AG04450 (cell line): ENCODE measurements around the gene CDC7. TPM values are rescaled to one million over a fixed set of nuclear protein-coding genes. Genes with fewer than 3 reads are reported as not detected.

ENCODE experiments used
- CTCF ChIA-PET: fragments of 300-600, 350-600 bp; formaldehyde crosslinking; extraction: SDS; loops from one replicate; lab custom pipeline; 2022; ENCODE audit warnings: antibody characterized with exemption, inconsistent platforms; lab: Charles Lee
- POLR2A ChIA-PET: fragments of 350-600 bp; formaldehyde crosslinking; extraction: SDS; loops from one replicate; lab custom pipeline; 2021; ENCODE audit warnings: antibody characterized with exemption, inconsistent platforms; lab: Yijun Ruan, JAX
- DNase-seq: peaks from one replicate; pipeline ENCODE4 v3.0.0-alpha.2; 2011; ENCODE audit warnings: low read depth, low spot score
- H3K27ac ChIP-seq: one replicate; pipeline ENCODE4 v1.5.1; 2012; ENCODE audit warnings: low read depth, low read length, control low read depth
- H3K27me3 ChIP-seq: one replicate; pipeline ENCODE4 v1.6.0; 2012; ENCODE audit warnings: low read length; ENCODE audit not compliant: control insufficient read depth, insufficient read depth
- H3K4me3 ChIP-seq: 2 replicates; pipeline ENCODE4 v1.5.1; 2011; ENCODE audit warnings: mild to moderate bottlenecking, low read depth, low read length, control low read depth
- H3K9me3 ChIP-seq: 2 replicates; pipeline ENCODE4 v1.5.1; 2012; ENCODE audit warnings: low read length; ENCODE audit not compliant: control insufficient read depth, insufficient read depth
- CTCF ChIP-seq: IDR thresholded peaks from 2 replicates; pipeline ENCODE4 v1.5.1; 2011; ENCODE audit warnings: low read depth, low read length, control low read depth, inconsistent platforms
- polyA plus RNA-seq: library from polyadenylated mRNA; depleted of rRNA; stranded (reverse); fragments of >200 nt; gene quantifications from 2 replicates; pipeline ENCODE4 v1.2.3, GENCODE V29; 2011

CDC7 gene
- polyA plus RNA-seq, 1 experiment = 4.6 TPM

GRCh38 chr1:91502672-91503184 lies 2.1 kb downstream of the CDC7 start:
- Histone ChIP-seq H3K27me3 (no peaks in the 10 kb centered on the region), H3K9me3 (no peaks in the 10 kb centered on the region), H3K4me3 (peak overlapping the region; percentile 5; the same call in 1 of the 2 replicates), H3K27ac (no peak overlapping the region)
- TF ChIP-seq CTCF = peak; percentile 46
- DNase-seq = no peak
- ChIA-PET POLR2A (no interaction called here), CTCF (interaction anchor here (1.0 to 5.2 kb wide), 7 partner anchors 11 to 788 kb away, joined by 3 to 56 read pairs (median 9); no protein-coding TSS in a partner anchor)

GRCh38 chr1:91503332-91503900 lies 2.8 kb downstream of the CDC7 start:
- Histone ChIP-seq H3K4me3 (no peak overlapping the region), H3K27me3 (no peaks in the 10 kb centered on the region), H3K9me3 (no peaks in the 10 kb centered on the region), H3K27ac (no peak overlapping the region)
- ChIA-PET POLR2A (no interaction called here), CTCF (interaction anchor here (0.6 to 5.2 kb wide), 6 partner anchors 10 to 788 kb away, joined by 3 to 56 read pairs (median 6); no protein-coding TSS in a partner anchor)
- no peak for TF ChIP-seq CTCF
- DNase-seq = no peak

GRCh38 chr1:91503975-91504530 lies 3.4 kb downstream of the CDC7 start:
- ChIA-PET CTCF (interaction anchor here (0.6 to 5.2 kb wide), 5 partner anchors 9 to 787 kb away, joined by 3 to 56 read pairs (median 9); no protein-coding TSS in a partner anchor), POLR2A (no interaction called here)
- no peaks in the 10 kb centered on the region for H3K27me3 ChIP-seq
- TF ChIP-seq CTCF = no peak
- H3K4me3 ChIP-seq = no peak overlapping the region
- H3K27ac ChIP-seq = no peak overlapping the region
- no peak for DNase-seq
- no peaks in the 10 kb centered on the region for H3K9me3 ChIP-seq

DNA sequence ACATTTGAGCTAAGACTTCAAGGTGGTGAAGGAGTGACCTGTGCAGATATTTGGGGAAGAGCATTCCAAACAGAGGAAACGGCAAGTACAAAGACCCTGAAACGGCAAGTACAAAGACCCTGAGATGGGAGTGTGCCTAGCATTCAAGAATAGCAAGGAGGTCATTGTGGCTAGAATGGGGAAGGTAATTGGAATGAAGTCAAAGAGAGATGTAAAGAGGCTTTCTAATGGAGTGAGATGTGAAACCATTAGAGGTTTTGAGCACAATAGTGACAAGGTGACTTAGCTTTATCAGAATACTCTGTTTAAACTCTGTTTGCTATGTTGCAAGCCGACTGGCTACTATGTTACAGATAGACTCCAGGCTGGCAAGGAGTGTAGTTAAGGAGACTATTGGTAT lies 4.4 kb downstream of the CDC7 start:
- Histone ChIP-seq H3K27ac (no peak overlapping the region), H3K9me3 (no peaks in the 10 kb centered on the region), H3K4me3 (no peak overlapping the region), H3K27me3 (no peaks in the 10 kb centered on the region)
- DNase-seq = no peak
- ChIA-PET CTCF (interaction anchor here (1.0 to 2.6 kb wide), 4 partner anchors 222 to 786 kb away, joined by 3 to 9 read pairs (median 5); no protein-coding TSS in a partner anchor), POLR2A (no interaction called here)
- TF ChIP-seq CTCF = no peak

DNA sequence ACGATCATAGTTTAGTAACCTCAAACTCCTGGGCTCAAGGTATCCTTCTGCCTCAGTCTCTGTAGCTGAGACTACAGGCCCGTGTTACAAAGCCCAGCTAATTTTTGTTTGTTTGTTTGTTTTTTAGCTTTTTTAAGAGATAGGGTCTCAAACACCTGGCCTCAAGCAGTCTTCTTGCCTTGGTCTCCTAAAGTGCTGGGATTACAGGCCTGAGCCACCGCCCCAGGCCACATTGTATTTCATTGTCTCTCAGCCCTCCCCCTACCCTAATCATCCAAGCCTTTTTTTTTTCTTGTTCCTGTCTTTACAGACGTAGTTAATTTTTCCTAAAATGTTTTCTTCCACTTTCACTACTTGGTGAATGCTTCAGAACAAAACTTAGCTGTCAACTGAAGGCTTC lies 5.4 kb downstream of the CDC7 start:
- ChIA-PET POLR2A (no interaction called here), CTCF (interaction anchor here (1.0 to 3.2 kb wide), 3 partner anchors 223 to 426 kb away, joined by 3 to 16 read pairs (median 8); no protein-coding TSS in a partner anchor)
- no peak for TF ChIP-seq CTCF
- H3K27me3 ChIP-seq = no peaks in the 10 kb centered on the region
- no peak for DNase-seq
- no peak overlapping the region for H3K4me3 ChIP-seq
- no peaks in the 10 kb centered on the region for H3K9me3 ChIP-seq
- no peak overlapping the region for H3K27ac ChIP-seq
